HG02852 (cell line): ENCODE data around the gene PRRT2.

Source experiments
- ATAC-seq: cut with Tn5 transposase; IDR thresholded peaks from one replicate; pipeline ENCODE4 v1.9.1; 2021; ENCODE audit warnings: mild to moderate bottlenecking, moderate library complexity; ENCODE audit not compliant: unreplicated experiment

Gene PRRT2

DNA sequence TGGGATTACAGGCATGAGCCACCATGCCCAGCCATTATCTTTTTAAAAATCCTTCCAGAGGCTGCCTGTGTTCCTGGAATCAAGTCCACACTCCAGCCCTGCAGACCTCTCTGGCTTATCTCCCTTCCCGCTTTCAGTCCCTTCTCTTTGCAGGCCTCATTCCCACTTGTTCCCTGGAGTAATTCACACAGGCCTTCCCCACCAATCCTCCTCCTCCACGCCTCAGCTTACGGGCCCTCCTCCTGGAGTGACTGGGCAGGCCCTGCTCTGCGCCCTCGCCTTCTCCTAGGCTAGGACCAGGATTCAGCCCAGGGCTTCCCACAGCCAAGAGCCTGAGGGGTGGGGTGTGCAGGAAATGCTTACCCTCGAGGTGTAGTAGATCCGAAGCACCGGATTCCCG, 48.2 kb downstream of the PRRT2 start:
- ATAC-seq, result no peak

- ATAC-seq, result no peak
These were observed 50.4 kb downstream of the PRRT2 start for GRCh38 chr16:29862383-29862883.

DNA sequence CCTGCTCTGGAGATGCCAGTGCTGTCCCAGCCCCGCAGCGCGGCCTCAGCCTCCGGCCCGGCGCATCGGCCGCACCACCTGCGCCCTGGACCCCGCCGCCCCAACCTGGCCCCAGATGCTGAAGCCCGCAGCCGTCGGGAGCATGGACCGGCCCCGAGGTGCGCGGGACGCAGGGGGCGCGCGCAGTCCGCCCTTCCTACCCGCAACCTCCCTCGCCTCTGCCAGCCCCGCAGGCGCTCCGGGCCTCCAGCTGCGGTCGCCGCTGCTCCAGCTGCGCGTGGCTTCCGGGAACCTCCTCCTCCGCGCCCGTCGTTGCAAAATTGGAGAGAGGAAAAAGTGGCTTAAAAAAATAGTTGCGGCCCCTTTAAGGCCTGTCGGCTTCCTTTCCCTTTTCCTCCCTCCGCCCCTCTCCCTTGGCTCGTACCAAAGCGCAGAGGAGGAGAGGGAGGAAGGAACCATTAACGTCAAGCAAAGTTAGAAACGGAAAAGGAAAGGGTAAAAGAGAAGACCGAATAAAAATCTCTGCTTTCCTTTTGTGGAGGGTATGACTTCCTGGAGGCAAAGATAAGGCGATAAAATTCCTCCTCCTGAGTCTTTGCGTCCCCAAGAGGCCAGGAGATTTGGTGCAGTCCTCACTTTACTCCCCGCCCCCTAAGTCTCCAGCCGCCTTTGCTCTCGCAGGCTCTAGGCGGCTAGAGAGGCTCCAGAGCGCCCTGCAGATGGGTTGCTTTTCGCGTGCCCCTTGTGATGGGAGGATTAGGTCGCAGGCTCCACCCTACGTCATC, 51.1 kb downstream of the PRRT2 start, which contains the start of gene CDIPT:
TSS of gene CDIPT (minus strand) at position 343 of the 785 bp plus-strand sequence. CDS start 369 bp downstream, outside the sequence.
- peak; percentile 94 for ATAC-seq

DNA sequence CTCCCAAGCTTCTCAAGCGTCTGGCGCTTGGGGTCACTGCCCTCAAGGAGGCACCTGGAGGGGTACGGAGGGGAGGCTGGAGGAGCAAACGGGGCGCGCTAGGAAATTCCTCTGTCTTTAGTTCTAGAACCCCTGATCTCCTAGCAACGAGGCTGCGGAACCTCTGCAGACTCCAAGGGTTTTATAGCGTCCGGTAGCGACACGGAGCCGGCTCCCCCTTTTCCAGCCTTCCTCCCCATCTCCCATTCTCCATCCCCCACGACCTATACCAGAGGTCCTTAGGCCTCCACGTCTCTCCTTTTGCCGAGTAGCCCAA, 51.6 kb downstream of the PRRT2 start:
- ATAC-seq, result no peak

DNA sequence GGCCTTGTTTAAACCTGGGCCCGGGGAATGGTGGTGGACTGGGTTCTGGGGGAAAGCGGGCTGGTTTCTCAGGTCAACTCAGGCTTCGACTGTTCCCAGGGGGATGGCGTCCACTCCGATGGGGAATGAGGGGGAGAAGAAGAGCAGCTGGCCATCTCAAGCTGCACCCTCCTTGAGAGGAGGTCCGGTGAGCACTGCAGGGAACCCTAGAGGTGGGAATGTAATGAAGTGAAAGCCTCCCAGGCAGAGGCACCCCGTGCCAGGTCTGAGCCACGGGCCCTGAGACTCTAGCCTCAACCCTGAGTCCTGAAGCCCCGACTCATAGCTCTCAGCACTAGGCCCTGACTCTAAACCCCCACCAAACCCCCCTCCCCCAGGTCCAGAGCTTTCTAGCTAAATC, 52.2 kb downstream of the PRRT2 start:
- no peak for ATAC-seq
